Right lobe of liver (tissue), 6 donors: ENCODE measurements around the gene ADGRV1. TPM values are rescaled to one million over a fixed set of nuclear protein-coding genes. Genes with fewer than 3 reads are reported as not detected.
"Not testable (repeated sequence)": the region's sequence is repeated elsewhere in the genome, so short reads cannot be mapped to it uniquely, and the experiment has no call there.

Source experiments
- ATAC-seq, 4 donors: fragments of 200-7000 bp; cut with Tn5 transposase; one replicate each; pipeline ENCODE4 v1.9.1; 2020; ENCODE audit warnings: mild to moderate bottlenecking in 4 of 4, moderate library complexity in 4 of 4
- DNase-seq, 3 donors: peaks; one replicate each; pipeline ENCODE4 v3.0.0-alpha.2; 2020
- H3K27ac ChIP-seq, 3 donors: fragments of 200-600 bp; one replicate each; pipeline ENCODE4 v1.8.0; 2022
- H3K27me3 ChIP-seq, 2 donors: fragments of 200-600 bp; one replicate each; pipeline ENCODE4 v1.8.0; 2022
- H3K36me3 ChIP-seq, 4 donors: fragments of 200-600 bp; sonication (generic) in 1 of 4; one replicate each; pipeline versions ENCODE4 v1.5.1 to v1.8.0; 2017 to 2022; ENCODE audit warnings: control low read depth in 1 of 4
- H3K4me1 ChIP-seq, 4 donors: fragments of 200-600 bp; sonication (generic) in 1 of 4; one replicate each; pipeline versions ENCODE4 v1.5.1 to v1.8.0; 2017 to 2022; ENCODE audit warnings: control low read depth in 1 of 4
- H3K4me3 ChIP-seq, 3 donors: fragments of 200-600 bp; one replicate each; pipeline ENCODE4 v1.8.0; 2022
- H3K9me3 ChIP-seq, 4 donors: fragments of 200-600 bp; sonication (generic) in 1 of 4; one replicate each; pipeline versions ENCODE4 v1.5.1 to v1.8.0; 2017 to 2022; ENCODE audit warnings: control low read depth in 1 of 4
- CTCF ChIP-seq, 4 donors: fragments of 200-600 bp in 3 of 4; fragments of 450-650 bp in 1 of 4; IDR thresholded peaks; one replicate each; pipeline versions ENCODE4 v1.5.1 to v1.8.0; 2016 to 2022; ENCODE audit warnings: antibody characterized with exemption in 4 of 4, mild to moderate bottlenecking in 2 of 4
- POLR2A ChIP-seq: fragments of 450-650 bp; IDR thresholded peaks from one replicate; pipeline ENCODE4 v1.6.1; 2017; ENCODE audit warnings: antibody characterized with exemption, mild to moderate bottlenecking
- WGBS: methylation state at CpG from one replicate; pipeline ENCODE4 v1.1.6; 2018; ENCODE audit warnings: low coverage, low lambda C conversion rate; ENCODE audit not compliant: insufficient coverage; ENCODE audit errors: missing lambda C conversion rate; 5-methylcytosine and 5-hydroxymethylcytosine counted together
- intact Hi-C, 2 donors: fragments of 100-400 bp; cut with DNase I; formaldehyde crosslinking; loops; one replicate each; pipeline versions ENCODE4 v1.11.2 to v1.14.1; 2022
- total RNA-seq, 6 experiments: library from RNA; depleted of rRNA in 2 of 6; stranded (reverse); fragments of >200 nt in 2 of 6; fragmentation: NEBNext Ultra II Directional in 3 of 6; extraction: Animal tissue kit (Norgen Biotek cat#: 25700) in 3 of 6; gene quantifications; one replicate each; pipeline versions ENCODE4 v1.1.0 to v1.2.4, GENCODE V29; 2016 to 2023
- donor health status: DM: no; HTN: yes; CAD: no.
- donor health status: DM: no; HTN: no; CAD: no.
- donor health status: DM: no; HTN: no; CAD: no.
- donor health status: DM: no; HTN: yes; CAD: no.
- donor health status: DM: no; HTN: yes; CAD: no.

Gene ADGRV1
- total RNA-seq, 6 experiments from 2014 or later, result 4.5 to 15.9 (median 7.4) TPM

- no peaks in the 10 kb centered on the region for H3K27me3 ChIP-seq
- DNase-seq (no peak), ATAC-seq (no peak)
- H3K4me1 ChIP-seq, result no peaks in the 10 kb centered on the region
- intact Hi-C loops, result no loop called here
- no peaks in the 10 kb centered on the region for H3K9me3 ChIP-seq
- H3K36me3 ChIP-seq, result no peaks in the 10 kb centered on the region
- TF ChIP-seq POLR2A, result no peak
- no peak for TF ChIP-seq CTCF (IDR thresholded peaks at IDR 0.05)
- H3K27ac ChIP-seq, result no peak overlapping the region
- WGBS, result 84% methylated on average over 4 of the region's 4 CpGs
- no peak overlapping the region for H3K4me3 ChIP-seq
Measured at GRCh38 chr5:90809311-90810056, 250.9 kb downstream of the ADGRV1 start.

- H3K36me3 ChIP-seq, result no peaks in the 10 kb centered on the region
- intact Hi-C loops, result no loop called here
- DNase-seq, result no peak
- ATAC-seq, result no peak
- TF ChIP-seq POLR2A (no peak), CTCF (IDR thresholded peaks at IDR 0.05) (no peak)
- H3K9me3 ChIP-seq, result no peaks in the 10 kb centered on the region
- H3K4me1 ChIP-seq, result no peaks in the 10 kb centered on the region
- WGBS, result 62% methylated on average over 3 of the region's 4 CpGs
- no peak overlapping the region for H3K27ac ChIP-seq
- no peaks in the 10 kb centered on the region for H3K27me3 ChIP-seq
- no peak overlapping the region for H3K4me3 ChIP-seq
Measured at GRCh38 chr5:90810211-90810610, 251.6 kb downstream of the ADGRV1 start.

- no peaks in the 10 kb centered on the region for H3K9me3 ChIP-seq
- no peak for TF ChIP-seq POLR2A
- TF ChIP-seq CTCF (IDR thresholded peaks at IDR 0.05), result no peak
- intact Hi-C loops, result no loop called here
- H3K27me3 ChIP-seq, result no peaks in the 10 kb centered on the region
- H3K36me3 ChIP-seq, result no peaks in the 10 kb centered on the region
- no peak for DNase-seq
- H3K27ac ChIP-seq, result no peak overlapping the region
- H3K4me1 ChIP-seq, result no peaks in the 10 kb centered on the region
- no peak overlapping the region for H3K4me3 ChIP-seq
- no peak for ATAC-seq
- 73% methylated on average over 4 of the region's 4 CpGs for WGBS
Measured at GRCh38 chr5:90813392-90813791, 254.8 kb downstream of the ADGRV1 start.

- DNase-seq, ATAC-seq, H3K27ac ChIP-seq, H3K4me3 ChIP-seq, H3K36me3 ChIP-seq, intact Hi-C loops, H3K4me1 ChIP-seq, H3K27me3 ChIP-seq, H3K9me3 ChIP-seq: not testable (repeated sequence)
- WGBS, result 74% methylated on average over 8 of the region's 26 CpGs
Measured at GRCh38 chr5:90822062-90822461, 263.5 kb downstream of the ADGRV1 start.

GRCh38 chr5:90824436-90824835 is 265.8 kb downstream of the ADGRV1 start:
- Histone ChIP-seq H3K36me3 (no peaks in the 10 kb centered on the region), H3K27me3 (no peaks in the 10 kb centered on the region), H3K4me3 (no peak overlapping the region), H3K4me1 (no peaks in the 10 kb centered on the region), H3K27ac (no peak overlapping the region), H3K9me3 (no peaks in the 10 kb centered on the region)
- WGBS, result 61% methylated on average over 3 of the region's 3 CpGs
- ATAC-seq (no peak), DNase-seq (no peak)
- intact Hi-C loops, result no loop called here
- no peak for TF ChIP-seq CTCF (IDR thresholded peaks at IDR 0.05)
- no peak for TF ChIP-seq POLR2A
